Breast epithelium (tissue), 3 donors: ENCODE data around the gene SPATA21.

ENCODE experiments used
- CTCF ChIP-seq, 3 donors: fragments of 450-650 bp; IDR thresholded peaks; one replicate each; pipeline ENCODE4 v1.5.1; 2016 to 2017; ENCODE audit warnings: antibody characterized with exemption in 3 of 3, mild to moderate bottlenecking in 3 of 3, moderate library complexity in 3 of 3
- POLR2A ChIP-seq: fragments of 450-650 bp; IDR thresholded peaks from one replicate; pipeline ENCODE4 v1.6.1; 2016; ENCODE audit warnings: antibody characterized with exemption, mild to moderate bottlenecking, moderate library complexity

GRCh38 chr1:16420424-16421118 is 16.7 kb downstream of the SPATA21 start:
- TF ChIP-seq POLR2A (no peak), CTCF (IDR thresholded peaks at IDR 0.05) (no peak)
